GM19193 (cell line): ENCODE results near the gene CNDP1.

Source experiments
- POLR2A ChIP-seq: IDR thresholded peaks from 4 replicates; pipeline ENCODE4 v1.6.1; 2011; ENCODE audit not compliant: insufficient read depth, insufficient read length; ENCODE audit errors: extremely low read depth

Gene CNDP1

DNA sequence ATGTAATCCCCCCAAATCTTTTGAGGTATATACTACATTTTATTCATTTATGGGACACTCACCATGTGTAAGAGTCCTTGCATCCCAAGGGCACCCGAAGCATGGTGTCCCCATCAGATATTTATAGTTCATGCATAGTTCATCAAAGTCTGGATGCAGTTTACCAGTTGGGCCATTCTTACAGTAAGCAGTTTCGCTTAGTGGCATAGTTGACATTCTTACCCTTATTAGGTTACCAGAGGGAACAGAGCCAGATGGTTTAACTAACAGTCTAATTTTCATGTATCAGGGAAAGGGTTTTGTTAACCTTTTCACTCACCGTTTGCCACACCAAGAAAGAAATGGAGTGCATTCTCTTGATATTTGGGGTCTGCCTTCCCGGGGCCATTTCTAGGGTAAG lies 70.5 kb downstream of the CNDP1 start:
- TF ChIP-seq POLR2A = no peak

DNA sequence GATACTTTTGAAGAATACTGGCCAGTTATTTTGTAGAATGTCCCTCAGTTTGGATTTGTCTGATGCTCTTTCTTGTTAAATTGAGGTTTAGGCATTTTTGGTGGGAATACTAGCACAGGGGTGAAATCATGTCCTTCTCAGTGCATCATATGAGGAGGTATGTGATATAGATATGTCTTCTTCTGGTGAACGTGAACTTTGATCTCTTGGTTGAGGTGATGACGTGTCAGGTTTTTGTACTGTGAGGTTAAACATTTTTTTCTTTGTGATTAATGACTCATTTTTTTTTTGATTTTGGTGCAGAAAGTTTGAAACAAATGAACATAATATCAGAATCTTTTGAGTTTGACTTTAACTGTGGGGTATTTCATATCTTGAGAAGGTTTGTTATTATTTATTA lies 74.4 kb downstream of the CNDP1 start:
- TF ChIP-seq POLR2A = no peak

DNA sequence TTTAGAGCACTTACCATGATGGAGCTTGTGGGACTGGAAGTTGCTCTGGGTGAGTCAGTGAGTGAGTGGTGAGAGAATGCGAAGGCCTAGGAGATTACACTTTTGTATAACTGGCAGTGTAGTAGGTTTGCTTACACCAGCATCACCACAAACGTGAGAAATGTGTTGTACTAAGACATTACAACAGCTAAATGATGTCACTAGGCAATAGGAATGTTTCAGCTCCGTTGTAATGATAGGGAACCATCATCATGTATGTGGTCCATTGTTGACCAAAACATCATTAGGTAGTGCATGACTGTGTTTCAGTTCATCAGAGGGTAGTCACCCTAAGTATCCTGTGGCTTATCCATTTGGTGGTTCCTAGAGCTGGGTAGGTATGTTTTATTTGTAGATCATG lies 75.2 kb downstream of the CNDP1 start:
- no peak for TF ChIP-seq POLR2A

DNA sequence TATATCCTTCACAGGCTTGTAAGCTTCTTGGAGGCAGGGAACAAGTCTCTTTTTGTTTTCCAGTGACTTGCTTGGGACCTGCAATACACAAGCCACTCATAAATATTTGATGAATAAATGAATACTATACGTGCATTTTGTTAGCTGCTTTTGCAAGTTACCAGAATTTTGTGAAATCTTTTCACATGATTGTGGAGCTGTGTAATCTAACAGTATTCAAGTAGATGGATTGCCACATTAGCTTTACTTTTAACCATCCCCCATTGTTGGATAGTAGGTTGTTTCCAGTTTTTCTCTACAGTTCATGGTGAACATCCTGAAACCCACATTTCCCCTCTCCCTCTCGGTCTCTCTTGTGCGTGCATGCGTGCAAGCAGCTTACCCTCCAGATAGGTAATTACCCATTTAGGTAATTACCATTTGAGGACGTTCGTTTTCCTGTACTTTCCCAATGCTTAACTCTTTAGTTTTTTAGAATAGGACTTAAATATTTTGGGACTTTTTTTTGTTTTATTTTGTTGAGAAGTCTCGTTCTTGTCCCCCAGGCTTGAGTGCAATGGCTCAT lies 75.8 kb downstream of the CNDP1 start:
- TF ChIP-seq POLR2A = no peak

DNA sequence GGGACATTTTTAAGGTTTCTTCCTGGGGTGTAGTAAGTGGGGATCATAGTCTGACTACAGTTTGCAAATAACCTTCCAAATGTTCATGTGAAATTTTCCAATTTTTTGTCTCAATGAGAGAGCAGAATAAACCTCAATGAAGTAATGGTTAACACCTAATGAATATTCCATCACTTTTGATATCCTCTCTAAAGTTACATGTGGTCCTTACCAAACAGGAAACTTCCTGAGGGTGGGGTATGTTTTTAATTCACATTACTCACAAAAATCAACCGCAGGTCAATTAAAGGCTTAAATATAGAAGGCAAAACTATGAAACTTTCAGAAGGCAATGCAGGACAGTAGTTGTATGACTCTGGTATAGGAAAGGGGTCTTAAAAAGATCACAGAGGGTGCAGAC lies 76.6 kb downstream of the CNDP1 start:
- TF ChIP-seq POLR2A = no peak

DNA sequence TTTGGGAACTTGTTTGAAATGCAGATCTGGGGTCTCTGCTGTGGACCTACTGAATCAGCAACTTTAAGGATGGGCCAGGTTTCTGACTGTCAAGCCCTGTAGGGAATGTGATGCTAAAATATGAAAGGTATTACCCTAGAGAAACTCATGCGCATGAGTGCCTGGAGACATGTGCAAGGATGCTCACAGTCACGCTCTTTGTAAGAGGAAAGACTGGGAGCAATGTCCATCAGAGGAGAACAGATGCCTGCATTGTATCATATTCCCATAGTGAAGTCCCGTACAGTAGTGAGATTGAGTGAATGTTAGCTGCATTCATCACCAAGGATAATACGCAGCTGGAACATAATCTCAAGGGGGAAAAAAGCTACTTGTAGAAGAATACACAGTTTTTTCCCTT lies 77.5 kb downstream of the CNDP1 start:
- TF ChIP-seq POLR2A = no peak

DNA sequence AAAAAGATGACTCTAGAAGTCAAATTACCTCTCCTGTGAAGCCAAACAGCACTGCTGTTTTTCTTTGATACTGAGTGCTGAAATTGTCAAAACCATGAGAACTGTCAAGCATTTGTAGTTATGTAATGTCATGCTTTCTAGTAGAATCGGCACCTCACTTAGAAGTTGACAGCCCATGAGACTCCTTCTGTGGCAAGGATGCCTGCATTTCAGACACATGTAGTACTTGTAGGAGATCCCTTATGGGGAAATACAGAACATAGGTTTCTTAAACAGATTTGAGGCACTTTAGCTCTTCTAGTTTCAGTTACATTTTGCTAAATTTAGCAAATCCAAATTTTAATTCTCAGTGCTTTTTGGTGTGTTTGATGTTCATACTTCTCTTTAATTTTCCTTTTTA lies 79.1 kb downstream of the CNDP1 start:
- TF ChIP-seq POLR2A = no peak

DNA sequence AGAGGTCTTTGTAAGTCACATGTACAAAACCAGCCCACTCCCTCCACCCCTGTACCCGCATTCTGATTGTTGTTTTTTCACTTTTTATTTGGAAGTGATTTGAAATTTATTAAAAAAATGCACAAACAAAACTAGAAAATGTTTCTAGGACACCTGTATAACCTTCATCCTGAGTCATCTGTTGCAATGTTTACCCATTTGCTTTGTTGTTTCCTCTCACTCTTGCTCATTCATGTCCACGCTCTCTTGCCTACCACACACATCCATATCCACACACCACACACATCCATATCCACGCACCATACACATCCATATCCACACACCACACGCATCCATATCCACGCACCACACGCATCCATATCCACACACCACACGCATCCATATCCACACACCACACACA lies 82.2 kb downstream of the CNDP1 start:
- no peak for TF ChIP-seq POLR2A

DNA sequence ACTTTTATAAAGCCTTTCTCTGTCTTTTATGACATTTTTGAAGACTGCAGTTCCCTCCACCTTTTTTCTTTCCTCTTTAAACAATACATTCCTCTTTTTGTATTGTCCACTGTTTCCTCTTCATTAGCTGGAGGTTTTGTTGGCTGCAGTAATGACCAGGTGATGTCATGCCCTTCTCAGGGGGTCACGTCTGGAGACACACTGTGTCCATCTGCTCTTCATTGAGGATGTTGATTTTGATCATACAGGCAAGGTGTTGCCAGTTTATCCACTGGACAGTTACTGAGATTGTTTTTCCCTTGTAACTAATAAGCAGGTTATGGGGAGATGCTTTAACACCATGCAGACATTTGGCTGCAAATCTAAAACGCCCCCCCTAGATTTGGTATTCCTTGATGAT lies 83.2 kb downstream of the CNDP1 start:
- TF ChIP-seq POLR2A = no peak

DNA sequence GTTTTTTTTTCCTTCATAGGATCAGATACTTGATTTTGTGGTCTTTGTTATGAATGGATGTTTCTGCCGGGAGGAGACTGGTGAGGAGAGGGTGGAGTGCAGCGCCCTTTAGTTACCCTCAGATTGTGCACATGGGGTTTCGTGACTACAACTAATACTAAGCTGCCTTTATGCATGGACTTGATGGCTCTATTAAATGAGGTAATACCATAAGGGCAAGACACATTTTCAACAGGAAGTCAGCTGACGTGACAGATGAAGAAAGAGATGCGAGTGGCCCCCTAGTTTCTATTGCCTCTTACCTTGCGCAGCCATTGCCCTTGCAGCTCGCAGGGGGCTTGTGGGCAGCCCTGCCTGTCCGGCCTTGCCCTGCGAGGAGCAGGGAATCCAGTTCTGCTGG lies 87.8 kb downstream of the CNDP1 start:
- no peak for TF ChIP-seq POLR2A

DNA sequence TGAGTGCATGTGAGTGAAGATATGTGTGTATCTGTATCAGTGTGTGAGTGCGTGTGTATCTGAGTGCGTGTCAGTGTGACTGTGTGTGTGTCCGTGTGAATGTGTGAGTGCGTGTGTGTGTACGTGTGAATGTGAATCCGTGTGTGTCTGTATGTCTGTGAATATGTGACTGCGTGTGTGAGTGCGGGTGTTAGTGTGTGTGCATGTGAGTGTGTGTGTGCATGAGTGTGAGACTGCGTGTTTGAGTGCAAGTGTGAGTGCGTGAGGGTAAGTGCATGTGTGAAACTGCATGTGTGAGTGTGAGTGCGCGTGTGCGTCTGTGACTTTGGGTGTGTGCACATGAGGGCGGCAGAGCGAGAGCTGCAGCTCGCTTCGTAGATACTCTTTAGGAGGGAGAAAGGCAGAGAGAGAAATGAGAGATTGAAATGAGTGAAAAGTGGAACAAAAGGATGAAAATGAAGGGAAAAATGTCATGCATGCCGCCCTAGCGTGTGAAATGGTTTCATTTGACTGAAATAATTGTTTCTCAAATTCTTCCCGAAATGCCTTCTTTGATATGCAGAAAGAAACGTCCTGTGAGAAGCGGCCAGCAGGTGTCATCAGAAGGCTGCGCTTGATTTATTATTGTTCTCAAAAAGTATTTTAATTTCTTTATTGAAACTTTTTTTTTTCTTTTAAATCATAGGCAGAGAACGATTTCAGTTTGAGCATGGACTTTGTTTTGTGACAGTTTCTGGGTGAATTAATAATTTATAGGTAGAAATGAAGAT lies 88.9 kb downstream of the CNDP1 start:
- no peak for TF ChIP-seq POLR2A

DNA sequence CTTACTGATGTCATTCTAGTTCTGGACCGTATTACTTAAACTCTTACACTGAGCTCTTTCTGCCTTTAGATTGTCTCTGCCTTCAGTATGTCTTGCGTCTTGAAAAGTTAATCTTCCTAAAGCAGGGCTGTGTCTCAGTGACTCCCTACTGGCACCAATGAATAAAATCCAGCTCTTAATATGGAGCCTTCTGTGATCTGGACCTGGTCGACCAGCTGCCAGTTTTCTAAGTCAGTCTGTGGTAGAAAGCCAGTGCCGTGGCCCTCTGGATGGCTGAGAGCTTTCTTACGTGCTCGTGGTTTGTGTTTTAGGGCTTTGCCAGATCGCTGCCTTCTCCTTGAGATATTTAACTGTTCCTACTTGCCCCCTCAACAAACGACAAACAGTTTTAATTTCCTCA lies 90.2 kb downstream of the CNDP1 start:
- TF ChIP-seq POLR2A = no peak

DNA sequence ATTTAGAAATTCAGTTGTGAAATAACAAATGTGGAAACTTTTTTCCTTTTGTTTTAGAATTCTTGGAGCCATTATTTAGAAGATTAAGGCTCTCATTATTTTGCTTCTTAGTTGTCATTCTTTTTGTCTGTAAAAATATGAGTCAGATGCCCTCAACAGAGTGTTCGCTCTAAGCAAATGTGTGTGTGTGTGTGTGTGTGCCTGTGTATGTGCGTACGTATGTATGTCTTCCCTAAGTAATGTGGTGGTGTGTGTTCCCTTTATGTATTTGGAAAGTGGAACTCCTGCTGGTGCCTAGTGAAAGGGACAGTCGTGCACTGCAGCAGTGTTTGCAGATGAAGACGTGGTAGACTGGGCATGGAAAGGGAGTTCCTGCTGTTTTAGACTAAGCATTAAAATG lies 90.9 kb downstream of the CNDP1 start:
- no peak for TF ChIP-seq POLR2A

DNA sequence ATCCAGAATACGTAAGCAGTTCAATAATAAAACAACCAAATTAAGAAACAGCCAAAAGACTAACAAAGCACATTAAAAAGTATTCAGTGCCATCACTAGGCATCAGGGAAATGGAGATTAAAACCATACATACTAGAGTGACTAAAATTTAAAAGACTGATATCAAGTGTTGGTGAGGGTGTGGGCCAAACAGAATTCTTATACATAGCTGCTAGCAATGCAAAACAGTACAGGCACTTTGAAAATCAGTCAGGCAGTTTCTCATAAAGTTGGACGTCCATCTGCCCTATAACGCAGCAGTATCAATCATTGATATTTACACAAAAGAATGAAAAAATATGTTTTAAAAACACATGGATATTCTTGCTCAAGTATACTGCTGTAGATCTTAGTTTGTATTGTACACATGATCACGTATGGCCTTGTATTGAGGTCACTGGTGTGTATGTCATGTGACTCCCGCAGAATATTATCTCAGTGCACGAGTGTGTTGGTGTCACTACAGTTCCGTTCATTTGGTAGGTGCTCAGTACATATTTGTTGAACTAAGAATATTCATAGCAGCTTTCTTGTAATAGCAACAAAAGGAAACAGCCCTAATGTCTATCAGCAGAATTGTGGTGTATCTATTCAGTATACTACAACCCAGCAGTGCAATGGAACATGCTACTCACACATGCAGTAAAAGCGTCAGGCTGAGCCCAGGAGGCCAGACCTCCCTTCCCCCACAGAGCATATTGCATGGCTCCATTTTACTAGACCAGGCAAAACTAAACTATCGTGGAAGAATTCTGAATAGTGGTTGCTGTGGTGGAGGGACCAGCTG lies 92.0 kb downstream of the CNDP1 start:
- no peak for TF ChIP-seq POLR2A

DNA sequence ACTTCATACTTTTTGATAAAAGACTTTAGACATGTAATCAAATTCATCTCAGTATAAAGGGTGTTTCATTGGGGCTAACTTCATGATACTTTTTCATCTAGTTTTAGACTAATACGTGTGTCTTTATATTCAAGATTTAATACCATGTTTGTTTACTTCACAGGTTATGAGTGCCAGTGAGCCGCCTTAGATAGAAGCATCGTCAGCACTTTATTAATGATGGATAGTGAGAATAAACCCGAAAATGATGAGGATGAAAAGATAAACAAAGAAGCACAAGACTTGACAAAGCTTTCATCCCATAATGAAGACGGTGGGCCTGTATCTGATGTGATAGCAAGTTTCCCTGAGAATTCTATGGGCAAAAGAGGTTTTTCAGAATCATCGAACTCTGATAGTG lies 96.5 kb downstream of the CNDP1 start:
- no peak for TF ChIP-seq POLR2A

DNA sequence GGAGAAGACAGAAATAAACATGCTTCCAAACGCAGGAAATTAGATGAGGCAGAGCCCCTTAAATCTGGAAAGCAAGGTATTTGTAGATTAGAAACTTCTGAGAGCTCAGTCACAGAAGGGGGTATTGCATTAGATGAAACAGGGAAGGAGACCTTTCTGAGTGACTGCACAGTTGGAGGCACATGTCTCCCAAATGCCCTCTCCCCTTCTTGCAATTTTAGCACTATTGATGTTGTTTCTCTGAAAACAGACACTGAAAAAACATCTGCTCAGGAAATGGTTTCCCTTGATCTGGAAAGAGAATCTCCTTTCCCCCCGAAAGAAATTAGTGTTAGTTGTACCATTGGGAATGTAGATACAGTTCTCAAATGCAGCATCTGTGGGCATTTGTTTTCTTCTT lies 96.9 kb downstream of the CNDP1 start:
- no peak for TF ChIP-seq POLR2A

DNA sequence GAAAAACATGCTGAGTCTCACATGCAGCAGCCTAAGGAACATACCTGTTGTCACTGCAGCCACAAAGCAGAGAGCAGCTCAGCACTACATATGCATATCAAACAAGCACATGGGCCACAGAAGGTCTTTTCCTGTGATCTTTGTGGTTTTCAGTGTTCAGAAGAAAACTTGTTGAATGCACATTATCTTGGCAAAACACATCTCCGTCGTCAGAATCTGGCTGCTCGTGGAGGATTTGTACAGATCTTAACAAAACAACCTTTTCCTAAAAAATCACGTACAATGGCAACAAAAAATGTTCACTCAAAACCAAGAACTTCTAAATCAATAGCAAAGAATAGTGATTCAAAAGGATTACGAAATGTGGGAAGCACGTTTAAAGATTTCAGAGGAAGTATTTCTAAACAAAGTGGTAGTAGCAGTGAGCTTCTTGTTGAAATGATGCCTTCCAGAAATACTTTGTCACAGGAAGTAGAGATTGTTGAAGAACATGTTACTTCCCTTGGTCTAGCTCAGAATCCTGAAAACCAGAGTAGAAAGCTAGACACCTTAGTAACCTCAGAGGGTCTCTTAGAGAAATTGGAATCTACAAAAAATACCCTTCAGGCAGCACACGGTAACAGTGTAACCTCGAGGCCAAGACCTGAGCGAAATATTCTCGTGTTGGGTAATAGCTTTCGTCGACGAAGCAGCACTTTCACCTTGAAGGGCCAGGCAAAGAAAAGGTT lies 97.5 kb downstream of the CNDP1 start:
- TF ChIP-seq POLR2A = no peak
